HEK293 (cell line): ENCODE data around the gene FAM227B.

Experiments used
- CTCF ChIP-seq: fragments of 450-650 bp; formaldehyde crosslinking; IDR thresholded peaks from 2 replicates; pipeline ENCODE4 v1.5.1; 2016; ENCODE audit warnings: missing biosample characterization, missing genetic modification characterization
- GLI2 ChIP-seq: fragments of 450-650 bp; formaldehyde crosslinking; IDR thresholded peaks from 2 replicates; pipeline ENCODE4; 2017; ENCODE audit warnings: missing biosample characterization, missing genetic modification characterization, low read depth, borderline replicate concordance
- ZBTB7A ChIP-seq: fragments of 450-650 bp; formaldehyde crosslinking; IDR thresholded peaks from 2 replicates; pipeline ENCODE4 v1.5.1; 2016; ENCODE audit warnings: low read depth, missing biosample characterization, missing genetic modification characterization
- ZIC2 ChIP-seq: fragments of 450-650 bp; formaldehyde crosslinking; IDR thresholded peaks from 2 replicates; pipeline ENCODE4 v1.5.1; 2016; ENCODE audit warnings: missing biosample characterization, missing genetic modification characterization
- ZNF138 ChIP-seq: fragments of 450-650 bp; formaldehyde crosslinking; IDR thresholded peaks from 2 replicates; pipeline ENCODE4 v1.5.1; 2016; ENCODE audit warnings: missing biosample characterization, missing genetic modification characterization, borderline replicate concordance
- ZNF24 ChIP-seq: fragments of 450-650 bp; formaldehyde crosslinking; IDR thresholded peaks from 2 replicates; pipeline ENCODE4 v1.5.1; 2016; ENCODE audit warnings: missing biosample characterization, missing genetic modification characterization
- ZNF274 ChIP-seq, 2 experiments: fragments of 200-500 bp in 1 of 2; fragments of 450-650 bp in 1 of 2; sonication (Bioruptor generic) in 1 of 2; formaldehyde crosslinking in 1 of 2; IDR thresholded peaks; 2 replicates each; pipeline versions ENCODE4 v1.5.1 to v1.6.1; 2014 to 2016; ENCODE audit warnings: borderline replicate concordance in 1 of 2, inconsistent platforms in 1 of 2, low read length in 1 of 2, missing biosample characterization in 1 of 2, missing genetic modification characterization in 1 of 2
- ZNF354C ChIP-seq: fragments of 450-650 bp; formaldehyde crosslinking; IDR thresholded peaks from 2 replicates; pipeline ENCODE4 v1.5.1; 2016; ENCODE audit warnings: missing biosample characterization, missing genetic modification characterization, low read depth, borderline replicate concordance
- ZNF449 ChIP-seq: fragments of 450-650 bp; formaldehyde crosslinking; IDR thresholded peaks from 2 replicates; pipeline ENCODE4 v1.5.1; 2017; ENCODE audit warnings: missing biosample characterization, mild to moderate bottlenecking, missing genetic modification characterization, moderate library complexity
- ZNF501 ChIP-seq: fragments of 450-650 bp; formaldehyde crosslinking; IDR thresholded peaks from 2 replicates; pipeline ENCODE4 v1.5.1; 2016; ENCODE audit warnings: missing biosample characterization, missing genetic modification characterization

- TF ChIP-seq CTCF (tag by site-specific recombination) = no peak
- TF ChIP-seq ZIC2 (tag by site-specific recombination) = no peak
- TF ChIP-seq ZNF274 (IDR thresholded peaks at IDR 0.05; ENCODE audit: low read length) = no peak
- TF ChIP-seq ZNF274 (tag by site-specific recombination; IDR thresholded peaks at IDR 0.05; ENCODE audit: borderline replicate concordance) = no peak
- TF ChIP-seq ZNF354C (tag by site-specific recombination) = no peak
- TF ChIP-seq ZNF449 (tag by site-specific recombination) = no peak
- TF ChIP-seq ZBTB7A (tag by site-specific recombination) = no peak
- no peak for TF ChIP-seq ZNF24 (tag by site-specific recombination)
- no peak for TF ChIP-seq GLI2 (tag by site-specific recombination)
- no peak for TF ChIP-seq ZNF501 (tag by site-specific recombination)
- TF ChIP-seq ZNF138 (tag by site-specific recombination) = no peak
Observed at GRCh38 chr15:49468481-49468839, 152.2 kb downstream of the FAM227B start.
